ENCODE data around the gene GIMD1.

Gene GIMD1

DNA sequence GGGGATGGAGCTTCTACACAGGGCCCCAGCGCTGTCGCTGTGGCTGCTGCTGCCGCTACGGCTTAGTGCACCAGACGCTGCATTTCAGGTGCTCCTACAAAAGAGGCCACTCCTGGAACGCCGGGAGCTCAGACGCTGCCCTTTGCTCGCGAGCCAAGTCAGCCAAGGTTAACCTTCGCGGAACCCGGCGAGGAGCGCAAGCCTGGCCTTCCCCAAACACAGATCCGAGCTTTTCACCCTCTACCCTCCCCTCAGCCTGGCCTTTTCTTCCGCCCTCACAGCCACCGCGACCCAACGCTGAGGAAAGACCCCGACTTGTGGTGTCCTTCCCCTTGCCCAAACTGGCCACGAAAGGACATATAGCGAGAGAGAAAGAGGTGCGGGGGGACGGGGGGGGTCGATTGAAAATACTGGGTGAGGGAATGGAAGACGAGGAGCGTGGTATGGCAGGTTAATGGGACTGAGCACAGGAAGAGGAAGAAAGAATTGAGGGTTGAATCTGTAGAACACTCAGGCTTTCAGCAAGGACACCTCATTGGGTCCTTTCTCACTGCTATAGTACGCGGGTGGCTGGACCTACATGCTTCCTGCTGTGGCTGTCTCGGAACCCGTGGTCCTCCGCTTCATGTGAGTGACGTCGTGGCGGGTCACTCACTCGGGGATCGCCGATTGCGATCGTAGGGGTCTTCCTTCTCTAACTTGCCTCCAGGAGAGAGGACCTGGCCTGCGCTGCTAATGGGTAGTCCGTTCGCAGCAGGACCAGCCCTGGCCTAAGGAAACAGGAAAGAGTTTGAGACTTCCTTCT lies 52.4 kb downstream of the GIMD1 start, which contains the start of the genes AIMP1 and TBCK:
Gene AIMP1 (plus strand): TSS at position 583 of the 805 bp plus-strand sequence. CDS start 8,460 bp downstream, outside the sequence.
Gene TBCK (minus strand): TSS at position 242 of the 805 bp plus-strand sequence. CDS start 7,249 bp downstream, outside the sequence.
- peak within 1 kb of the TSS; percentile 73 for H3K4me3 ChIP-seq (replicated peaks; ENCODE audit: low read depth, low read length)

DNA sequence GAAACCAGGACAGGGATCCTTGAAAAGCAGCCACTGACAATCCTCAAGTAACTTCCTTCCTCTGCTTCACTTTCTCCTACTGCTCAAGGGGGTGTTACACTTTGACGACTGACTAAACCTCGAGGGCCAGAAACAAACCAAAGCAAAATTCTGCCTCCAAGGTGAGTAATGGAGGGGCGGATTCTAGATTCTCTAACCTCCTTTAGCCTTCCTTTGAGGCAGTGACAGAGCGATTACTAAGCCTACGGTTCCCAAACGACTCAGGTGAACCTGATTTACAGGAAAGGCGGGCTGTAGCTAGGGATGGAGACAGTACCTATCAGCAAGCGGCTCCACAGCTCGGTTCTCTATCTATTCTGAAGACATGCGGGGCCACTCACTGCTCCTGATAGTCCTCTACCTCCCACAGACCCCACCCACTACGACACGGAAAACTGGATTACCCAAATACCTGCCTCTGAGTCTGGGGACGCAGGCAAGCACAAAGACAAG lies 53.1 kb downstream of the GIMD1 start:
- DNase-seq (ENCODE audit: low read depth), result peak; percentile 18
- TF ChIP-seq, protein P1, sequence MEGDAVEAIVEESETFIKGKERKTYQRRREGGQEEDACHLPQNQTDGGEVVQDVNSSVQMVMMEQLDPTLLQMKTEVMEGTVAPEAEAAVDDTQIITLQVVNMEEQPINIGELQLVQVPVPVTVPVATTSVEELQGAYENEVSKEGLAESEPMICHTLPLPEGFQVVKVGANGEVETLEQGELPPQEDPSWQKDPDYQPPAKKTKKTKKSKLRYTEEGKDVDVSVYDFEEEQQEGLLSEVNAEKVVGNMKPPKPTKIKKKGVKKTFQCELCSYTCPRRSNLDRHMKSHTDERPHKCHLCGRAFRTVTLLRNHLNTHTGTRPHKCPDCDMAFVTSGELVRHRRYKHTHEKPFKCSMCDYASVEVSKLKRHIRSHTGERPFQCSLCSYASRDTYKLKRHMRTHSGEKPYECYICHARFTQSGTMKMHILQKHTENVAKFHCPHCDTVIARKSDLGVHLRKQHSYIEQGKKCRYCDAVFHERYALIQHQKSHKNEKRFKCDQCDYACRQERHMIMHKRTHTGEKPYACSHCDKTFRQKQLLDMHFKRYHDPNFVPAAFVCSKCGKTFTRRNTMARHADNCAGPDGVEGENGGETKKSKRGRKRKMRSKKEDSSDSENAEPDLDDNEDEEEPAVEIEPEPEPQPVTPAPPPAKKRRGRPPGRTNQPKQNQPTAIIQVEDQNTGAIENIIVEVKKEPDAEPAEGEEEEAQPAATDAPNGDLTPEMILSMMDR (IDR thresholded peaks at IDR 0.05; ENCODE audit: low read length, missing control alignments), result no peak

More for the DNA sequence above, 52.4 kb downstream of the GIMD1 start, which contains the start of the genes AIMP1 and TBCK:
- TF ChIP-seq, protein P1 (IDR thresholded peaks at IDR 0.05; ENCODE audit: low read length, missing control alignments), result no peak
- peak; percentile 94 for DNase-seq (ENCODE audit: low read depth)

DNA sequence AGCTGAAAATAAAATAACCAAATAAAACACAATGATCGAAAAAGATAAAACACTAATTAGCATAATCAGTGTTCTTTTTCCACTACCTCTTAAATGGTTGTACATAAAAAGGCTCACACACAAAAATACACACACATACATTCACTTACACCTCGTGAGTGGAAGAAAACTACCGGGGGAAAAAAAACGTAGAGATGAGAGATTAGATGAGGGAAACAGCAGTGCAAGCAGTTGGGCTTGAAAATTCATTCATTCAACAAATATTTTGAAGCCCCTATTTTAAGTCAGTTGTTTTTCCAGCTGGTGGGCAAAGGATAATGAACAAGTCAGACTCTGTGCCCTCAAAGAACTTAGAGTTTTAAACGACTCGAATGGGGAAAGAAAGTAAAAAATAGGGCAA lies 53.6 kb downstream of the GIMD1 start:
- no peak for DNase-seq (ENCODE audit: low read depth)
- TF ChIP-seq, protein P1 (IDR thresholded peaks at IDR 0.05; ENCODE audit: low read length, missing control alignments), result no peak
- H3K4me3 ChIP-seq (replicated peaks; ENCODE audit: low read depth, low read length), result peak overlapping the region; percentile 73

More for the DNA sequence above, 53.1 kb downstream of the GIMD1 start:
- peak overlapping the region; percentile 73 for H3K4me3 ChIP-seq (replicated peaks; ENCODE audit: low read depth, low read length)

DNA sequence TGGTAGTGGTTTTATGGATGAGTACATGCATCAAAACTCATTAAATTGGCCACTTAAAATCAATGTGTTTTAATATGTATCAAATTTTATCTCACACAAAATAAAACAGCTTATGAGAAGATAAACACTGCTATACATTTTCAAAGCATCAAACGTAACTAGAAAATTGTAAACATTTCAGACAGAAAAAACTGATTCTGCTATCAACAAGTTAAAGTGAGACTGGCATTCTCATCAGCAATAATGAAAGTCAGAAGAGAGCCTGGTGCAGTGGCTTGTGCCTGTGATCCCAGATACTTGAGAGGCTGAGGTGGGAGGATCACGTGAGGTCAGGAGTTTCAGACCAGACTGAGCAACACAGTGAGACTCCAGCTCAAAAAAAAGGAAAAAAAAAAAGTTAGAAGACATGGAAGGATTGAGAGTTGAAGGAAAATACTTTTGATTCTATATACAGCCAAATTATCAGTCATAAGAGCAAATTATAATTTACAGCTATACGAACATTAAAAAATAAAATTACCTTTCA lies 55.5 kb downstream of the GIMD1 start:
- no peak for DNase-seq (ENCODE audit: low read depth)

DNA sequence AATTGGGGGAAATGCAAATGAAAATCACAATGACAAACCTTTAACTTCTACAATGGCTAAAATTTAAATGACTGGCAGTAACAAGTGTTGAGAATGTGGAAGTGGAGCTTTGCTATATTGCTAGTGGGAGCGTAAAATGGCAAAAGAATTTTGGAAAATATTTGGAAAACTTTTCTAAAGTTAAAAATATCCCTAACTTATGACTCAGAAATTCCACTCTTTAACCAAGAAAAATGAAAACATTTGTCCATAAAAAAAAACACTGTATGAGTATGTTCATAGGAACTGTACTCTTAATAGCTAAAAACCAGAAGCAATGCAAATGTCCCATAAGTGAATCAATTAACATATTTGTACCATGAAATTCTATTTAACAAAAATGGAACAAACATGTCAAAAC lies 56.2 kb downstream of the GIMD1 start:
- no peak overlapping the region for H3K4me3 ChIP-seq (replicated peaks; ENCODE audit: low read depth, low read length)
- TF ChIP-seq, protein P1 (IDR thresholded peaks at IDR 0.05; ENCODE audit: low read length, missing control alignments), result no peak
- peak; percentile 7 for DNase-seq (ENCODE audit: low read depth)

More for the DNA sequence above, 55.5 kb downstream of the GIMD1 start:
- TF ChIP-seq, protein P1 (IDR thresholded peaks at IDR 0.05; ENCODE audit: low read length, missing control alignments), result no peak
- no peak overlapping the region for H3K4me3 ChIP-seq (replicated peaks; ENCODE audit: low read depth, low read length)
